IMR-90 (cell line): Measurements from ENCODE around the gene RAB11A. TPM values are rescaled to one million over a fixed set of nuclear protein-coding genes. Genes with fewer than 3 reads are reported as not detected.

Experiments
- ATAC-seq: fragments of 200-7000 bp; cut with Tn5 transposase; 2 replicates; pipeline ENCODE4 v1.9.1; 2020; ENCODE audit warnings: low read depth, mild to moderate bottlenecking, moderate library complexity
- BruUV-seq: library from RNA; stranded (reverse); fragments of 400-500 nt; replicated peaks from 2 replicates; lab custom pipeline; 2021; lab: Mats Ljungman, UMichigan
- CTCF ChIA-PET: fragments of 300-600 bp; formaldehyde crosslinking; extraction: SDS; loops from one replicate; lab custom pipeline; 2021; ENCODE audit warnings: antibody characterized with exemption; lab: Yijun Ruan, JAX
- POLR2A ChIA-PET: fragments of 300-600 bp; sonication (Branson Sonifier 250); formaldehyde crosslinking; loops from one replicate; lab custom pipeline; 2022; ENCODE audit warnings: antibody characterized with exemption; ENCODE audit not compliant: unreplicated experiment; lab: Charles Lee
- DNase-seq: peaks from one replicate; pipeline ENCODE4 v3.0.0; 2013
- H2AFZ ChIP-seq: replicated peaks from 2 replicates; pipeline ENCODE3; 2013; ENCODE audit warnings: low read length, mild to moderate bottlenecking; ENCODE audit not compliant: poor library complexity
- H2AK5ac ChIP-seq: 2 replicates; pipeline ENCODE4 v1.6.1; 2013; ENCODE audit warnings: low read depth, low read length, inconsistent platforms
- H2AK9ac ChIP-seq: replicated peaks from 2 replicates; pipeline ENCODE3; 2013; ENCODE audit warnings: mild to moderate bottlenecking, low read depth, low read length, moderate library complexity; ENCODE audit not compliant: poor library complexity
- H2BK120ac ChIP-seq: 2 replicates; pipeline ENCODE4 v1.6.1; 2013; ENCODE audit warnings: low read depth, low read length, inconsistent platforms
- H2BK15ac ChIP-seq: 3 replicates; pipeline ENCODE4 v1.6.1; 2013; ENCODE audit warnings: low read depth, low read length, inconsistent platforms
- H2BK20ac ChIP-seq: 2 replicates; pipeline ENCODE4 v1.6.1; 2013; ENCODE audit warnings: low read depth, mild to moderate bottlenecking, inconsistent platforms, low read length, moderate library complexity
- H2BK5ac ChIP-seq: 2 replicates; pipeline ENCODE4 v1.6.1; 2013; ENCODE audit warnings: mild to moderate bottlenecking, low read depth, low read length, inconsistent platforms; ENCODE audit not compliant: poor library complexity, severe bottlenecking
- H3K14ac ChIP-seq: replicated peaks from 2 replicates; pipeline ENCODE4 v1.6.1; 2013; ENCODE audit warnings: low read depth, low read length, inconsistent platforms
- H3K18ac ChIP-seq: 2 replicates; pipeline ENCODE4 v1.6.1; 2013; ENCODE audit warnings: low read depth, low read length, control low read depth
- H3K23ac ChIP-seq: 2 replicates; pipeline ENCODE4 v1.6.1; 2013; ENCODE audit warnings: low read depth, low read length, inconsistent platforms
- H3K27ac ChIP-seq: 2 replicates; pipeline ENCODE4 v1.5.1; 2013; ENCODE audit warnings: mild to moderate bottlenecking, control low read depth, low read length; ENCODE audit not compliant: insufficient read depth
- H3K27me3 ChIP-seq: 2 replicates; pipeline ENCODE4 v1.6.1; 2013; ENCODE audit warnings: low read length; ENCODE audit not compliant: control insufficient read depth, insufficient read depth
- H3K36me3 ChIP-seq: 2 replicates; pipeline ENCODE4 v1.6.1; 2013; ENCODE audit warnings: low read length, mixed read lengths; ENCODE audit not compliant: control insufficient read depth, insufficient read depth
- H3K4ac ChIP-seq: 2 replicates; pipeline ENCODE4 v1.6.1; 2013; ENCODE audit warnings: low read depth, low read length, inconsistent platforms
- H3K4me1 ChIP-seq: 2 replicates; pipeline ENCODE4 v1.6.1; 2013; ENCODE audit warnings: low read length, mixed read lengths; ENCODE audit not compliant: control insufficient read depth, insufficient read depth
- H3K4me2 ChIP-seq: 2 replicates; pipeline ENCODE4 v1.6.1; 2013; ENCODE audit warnings: low read depth, mild to moderate bottlenecking, control low read depth, low read length, moderate library complexity
- H3K4me3 ChIP-seq: 2 replicates; pipeline ENCODE4 v1.5.1; 2013; ENCODE audit warnings: low read depth, mild to moderate bottlenecking, control low read depth, low read length, moderate library complexity; ENCODE audit not compliant: insufficient read depth
- H3K56ac ChIP-seq: 2 replicates; pipeline ENCODE4 v1.6.1; 2013; ENCODE audit warnings: low read length, inconsistent platforms; ENCODE audit not compliant: insufficient read depth; ENCODE audit errors: extremely low read depth
- H3K79me1 ChIP-seq, 2 experiments: 2 replicates each; pipeline ENCODE4 v1.6.1; 2013; ENCODE audit warnings: low read length in 2 of 2, inconsistent platforms in 1 of 2, low read depth in 1 of 2
- H3K9ac ChIP-seq: 2 replicates; pipeline ENCODE4 v1.6.1; 2013; ENCODE audit warnings: low read depth, low read length, control low read depth
- H3K9me1 ChIP-seq: 2 replicates; pipeline ENCODE4 v1.6.1; 2013; ENCODE audit warnings: low read length, inconsistent platforms; ENCODE audit not compliant: insufficient read depth
- H3K9me3 ChIP-seq: 2 replicates; pipeline ENCODE4 v1.6.1; 2013; ENCODE audit warnings: low read length; ENCODE audit not compliant: control insufficient read depth, insufficient read depth
- H4K20me1 ChIP-seq: 2 replicates; pipeline ENCODE4 v1.6.1; 2013; ENCODE audit warnings: low read length, inconsistent platforms; ENCODE audit not compliant: insufficient read depth
- H4K5ac ChIP-seq: 2 replicates; pipeline ENCODE4 v1.6.1; 2013; ENCODE audit warnings: mild to moderate bottlenecking, low read depth, low read length, control low read depth
- H4K8ac ChIP-seq, 2 experiments: 2 replicates each; pipeline ENCODE4 v1.6.1; 2013; ENCODE audit warnings: low read depth in 2 of 2, low read length in 2 of 2, control low read depth in 1 of 2, inconsistent platforms in 1 of 2
- H4K91ac ChIP-seq: 2 replicates; pipeline ENCODE4 v1.6.1; 2013; ENCODE audit warnings: low read depth, low read length, inconsistent platforms; ENCODE audit not compliant: insufficient read depth
- BHLHE40 ChIP-seq: fragments of 150-350 bp; IDR thresholded peaks from 2 replicates; pipeline ENCODE4 v1.6.1; 2016; ENCODE audit warnings: mild to moderate bottlenecking, low read depth, low read length
- CEBPB ChIP-seq: IDR thresholded peaks from 2 replicates; pipeline ENCODE4 v1.6.1; 2012; ENCODE audit warnings: low read depth, low read length, improper control_type of control experiment
- ELK1 ChIP-seq: fragments of 150-350 bp; IDR thresholded peaks from 2 replicates; pipeline ENCODE4 v1.6.1; 2016; ENCODE audit warnings: low read depth, mild to moderate bottlenecking, low read length, moderate library complexity, borderline replicate concordance
- FOS ChIP-seq: fragments of 150-350 bp; IDR thresholded peaks from 2 replicates; pipeline ENCODE4 v1.6.1; 2016; ENCODE audit warnings: low read depth, low read length
- MAFK ChIP-seq: IDR thresholded peaks from 2 replicates; pipeline ENCODE4 v1.6.1; 2012; ENCODE audit warnings: low read depth, low read length, improper control_type of control experiment
- MAZ ChIP-seq: IDR thresholded peaks from 2 replicates; pipeline ENCODE4 v1.6.1; 2012; ENCODE audit warnings: low read depth, mild to moderate bottlenecking, low read length, improper control_type of control experiment, moderate library complexity, borderline replicate concordance
- MXI1 ChIP-seq: IDR thresholded peaks from 2 replicates; pipeline ENCODE4 v1.6.1; 2012; ENCODE audit warnings: low read depth, mild to moderate bottlenecking, low read length, moderate library complexity, borderline replicate concordance
- NFE2L2 ChIP-seq: fragments of 150-350 bp; IDR thresholded peaks from 2 replicates; pipeline ENCODE4 v1.6.1; 2016; ENCODE audit warnings: low read depth, mild to moderate bottlenecking, low read length
- POLR2A ChIP-seq: IDR thresholded peaks from 2 replicates; pipeline ENCODE4 v1.6.1; 2012; ENCODE audit warnings: mild to moderate bottlenecking, low read depth, low read length
- RAD21 ChIP-seq: IDR thresholded peaks from 2 replicates; pipeline ENCODE4 v1.6.1; 2012; ENCODE audit warnings: low read length, improper control_type of control experiment
- RCOR1 ChIP-seq: IDR thresholded peaks from 2 replicates; pipeline ENCODE4 v1.6.1; 2012; ENCODE audit warnings: mild to moderate bottlenecking, low read length, improper control_type of control experiment; ENCODE audit not compliant: insufficient replicate concordance
- RFX5 ChIP-seq: IDR thresholded peaks from 2 replicates; pipeline ENCODE4 v1.8.0; 2012; ENCODE audit warnings: low read depth, mild to moderate bottlenecking, low read length, moderate library complexity
- SMC3 ChIP-seq: fragments of 150-350 bp; IDR thresholded peaks from 2 replicates; pipeline ENCODE4 v1.6.1; 2016; ENCODE audit warnings: low read depth, mild to moderate bottlenecking, antibody characterized with exemption, low read length, moderate library complexity
- WGBS, 2 experiments: methylation state at CpG; one replicate each; pipeline versions ENCODE4 v1.1.5 to v1.1.7; 2013; ENCODE audit warnings: missing lambda C conversion rate in 2 of 2; ENCODE audit not compliant: insufficient read length in 1 of 2; ENCODE audit errors: extremely low coverage in 2 of 2; 5-methylcytosine and 5-hydroxymethylcytosine counted together
- dilution Hi-C: fragments of 300-500 bp; cut with HindIII; formaldehyde crosslinking; loops from one replicate; pipeline ENCODE4 v1.14.3; 2018; ENCODE audit warnings: low sequenced_read_pairs; ENCODE audit not compliant: unreplicated experiment
- in situ Hi-C: fragments of 300-500 bp; cut with MboI; formaldehyde crosslinking; loops from 3 replicates; pipeline ENCODE4 v1.14.3; 2019; ENCODE audit warnings: low sequenced_read_pairs, inconsistent platforms, mixed read lengths
- intact Hi-C: fragments of 100-400 bp; cut with micrococcal nuclease; formaldehyde crosslinking; loops from 2 replicates; pipeline ENCODE4 v1.10.0; 2022
- polyA plus RNA-seq, 3 experiments: library from polyadenylated mRNA; depleted of rRNA; stranded (reverse); fragments of >200 nt; gene quantifications; 2 replicates each; pipeline ENCODE4 v1.2.3, GENCODE V29; 2012; ENCODE audit warnings: low replicate concordance in 1 of 3
- total RNA-seq: library from RNA; depleted of rRNA; stranded (reverse); fragments of >200 nt; gene quantifications from 2 replicates; pipeline ENCODE4 v1.2.3, GENCODE V29; 2012
- TF ChIP-seq, protein P1 (sequence below): fragments of 150-350 bp; IDR thresholded peaks from 2 replicates; pipeline ENCODE4 v1.6.1; 2017; ENCODE audit warnings: mild to moderate bottlenecking, antibody characterized with exemption, low read length, low read depth
- TF ChIP-seq, protein P2 (sequence below): conservative IDR thresholded peaks from 2 replicates; pipeline ENCODE4 v1.5.1; 2012; ENCODE audit warnings: mild to moderate bottlenecking, low read depth, low read length, improper control_type of control experiment

Gene RAB11A
- total and polyA plus RNA-seq, 2 of the 4 experiments (the other 2 are of a cell fraction): 341 to 462 TPM

DNA sequence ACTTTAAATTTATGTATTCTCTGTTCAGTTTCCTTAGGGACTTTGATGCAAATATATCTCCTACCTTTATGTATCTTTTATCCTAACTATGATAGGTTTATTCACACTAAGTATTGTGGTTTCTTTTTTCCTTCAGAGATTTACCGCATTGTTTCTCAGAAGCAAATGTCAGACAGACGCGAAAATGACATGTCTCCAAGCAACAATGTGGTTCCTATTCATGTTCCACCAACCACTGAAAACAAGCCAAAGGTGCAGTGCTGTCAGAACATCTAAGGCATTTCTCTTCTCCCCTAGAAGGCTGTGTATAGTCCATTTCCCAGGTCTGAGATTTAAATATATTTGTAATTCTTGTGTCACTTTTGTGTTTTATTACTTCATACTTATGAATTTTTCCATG, 18.3 kb downstream of the RAB11A start:
- DNase-seq (no peak), ATAC-seq (no peak)
- no peak overlapping the region for H3K56ac ChIP-seq
- no peak overlapping the region for H3K18ac ChIP-seq
- BruUV-seq: no TSS peak
- no peak overlapping the region for H4K5ac ChIP-seq
- intact Hi-C loops (no loop called here), in situ Hi-C loops (no loop called here), dilution Hi-C loops (no loop called here)
- no peak overlapping the region for H2AK9ac ChIP-seq
- no peak overlapping the region for H2BK20ac ChIP-seq
- no peaks in the 10 kb centered on the region for H3K4me1 ChIP-seq
- no peak overlapping the region for H4K91ac ChIP-seq
- TF ChIP-seq ELK1: no peak
- TF ChIP-seq, protein P1, sequence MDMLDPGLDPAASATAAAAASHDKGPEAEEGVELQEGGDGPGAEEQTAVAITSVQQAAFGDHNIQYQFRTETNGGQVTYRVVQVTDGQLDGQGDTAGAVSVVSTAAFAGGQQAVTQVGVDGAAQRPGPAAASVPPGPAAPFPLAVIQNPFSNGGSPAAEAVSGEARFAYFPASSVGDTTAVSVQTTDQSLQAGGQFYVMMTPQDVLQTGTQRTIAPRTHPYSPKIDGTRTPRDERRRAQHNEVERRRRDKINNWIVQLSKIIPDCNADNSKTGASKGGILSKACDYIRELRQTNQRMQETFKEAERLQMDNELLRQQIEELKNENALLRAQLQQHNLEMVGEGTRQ: no peak
- TF ChIP-seq RCOR1: no peak
- no peak for TF ChIP-seq MAFK
- TF ChIP-seq POLR2A: no peak
- no peak for TF ChIP-seq SMC3
- no peak for TF ChIP-seq CEBPB
- TF ChIP-seq RFX5: no peak
- TF ChIP-seq, protein P2, sequence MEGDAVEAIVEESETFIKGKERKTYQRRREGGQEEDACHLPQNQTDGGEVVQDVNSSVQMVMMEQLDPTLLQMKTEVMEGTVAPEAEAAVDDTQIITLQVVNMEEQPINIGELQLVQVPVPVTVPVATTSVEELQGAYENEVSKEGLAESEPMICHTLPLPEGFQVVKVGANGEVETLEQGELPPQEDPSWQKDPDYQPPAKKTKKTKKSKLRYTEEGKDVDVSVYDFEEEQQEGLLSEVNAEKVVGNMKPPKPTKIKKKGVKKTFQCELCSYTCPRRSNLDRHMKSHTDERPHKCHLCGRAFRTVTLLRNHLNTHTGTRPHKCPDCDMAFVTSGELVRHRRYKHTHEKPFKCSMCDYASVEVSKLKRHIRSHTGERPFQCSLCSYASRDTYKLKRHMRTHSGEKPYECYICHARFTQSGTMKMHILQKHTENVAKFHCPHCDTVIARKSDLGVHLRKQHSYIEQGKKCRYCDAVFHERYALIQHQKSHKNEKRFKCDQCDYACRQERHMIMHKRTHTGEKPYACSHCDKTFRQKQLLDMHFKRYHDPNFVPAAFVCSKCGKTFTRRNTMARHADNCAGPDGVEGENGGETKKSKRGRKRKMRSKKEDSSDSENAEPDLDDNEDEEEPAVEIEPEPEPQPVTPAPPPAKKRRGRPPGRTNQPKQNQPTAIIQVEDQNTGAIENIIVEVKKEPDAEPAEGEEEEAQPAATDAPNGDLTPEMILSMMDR: no peak
- no peak for TF ChIP-seq BHLHE40
- TF ChIP-seq MXI1: no peak
- no peak for TF ChIP-seq NFE2L2
- TF ChIP-seq RAD21: no peak
- TF ChIP-seq MAZ: no peak
- no peak for TF ChIP-seq FOS
- no peaks in the 10 kb centered on the region for H3K9me3 ChIP-seq
- H3K14ac ChIP-seq: no peak overlapping the region
- no peak overlapping the region for H3K4me3 ChIP-seq
- no peak overlapping the region for H3K4me2 ChIP-seq
- H2BK5ac ChIP-seq: no peak overlapping the region
- no peak overlapping the region for H2AFZ ChIP-seq
- H3K27me3 ChIP-seq: no peaks in the 10 kb centered on the region
- no peak overlapping the region for H3K23ac ChIP-seq
- H2AK5ac ChIP-seq: no peak overlapping the region
- no peak overlapping the region for H3K9ac ChIP-seq
- H4K20me1 ChIP-seq: peaks cover 7% of the 10 kb centered on the region; the same call in 1 of the 2 replicates
- no peak overlapping the region for H3K27ac ChIP-seq
- ChIA-PET CTCF (interaction anchor here (0.6 kb wide), 1 partner anchor 55 kb away, joined by 4 read pairs; no protein-coding TSS in a partner anchor), POLR2A (no interaction called here)
- H2BK120ac ChIP-seq: no peak overlapping the region
- peaks cover 15 to 32% of the 10 kb centered on the region in 2 experiments for H3K79me1 ChIP-seq
- H4K8ac ChIP-seq: no peak overlapping the region
- H3K9me1 ChIP-seq: no peaks in the 10 kb centered on the region
- H3K4ac ChIP-seq: no peak overlapping the region
- H2BK15ac ChIP-seq: no peak overlapping the region
- H3K36me3 ChIP-seq: peaks cover 27% of the 10 kb centered on the region
- WGBS, 2 experiments: no CpG with 5 or more reads among the region's 3 CpGs
